ENCODE measurements around the gene HAUS6. TPM values are rescaled to one million over a fixed set of nuclear protein-coding genes. Genes with fewer than 3 reads are reported as not detected.

The HAUS6 gene
- total and polyA plus RNA-seq, 12 donors = 4.0 to 16.3 (median 12.6) TPM

- TF ChIP-seq CTCF (IDR thresholded peaks at IDR 0.05) (no peak), POLR2A (IDR thresholded peaks at IDR 0.05) (no peak)
- intact Hi-C loops (cut with DNase I) = no loop called here
- DNase-seq = no peak
- Histone ChIP-seq H3K4me1 (replicated peaks in 1 of 2) (no peaks in the 10 kb centered on the region), H3K27ac (no peak overlapping the region), H3K4me3 (no peak overlapping the region), H3K27me3 (no peaks in the 10 kb centered on the region), H3K9me3 (replicated peaks in 1 of 3) (no peaks in the 10 kb centered on the region), H3K36me3 (replicated peaks in 1 of 2) (no peaks in the 10 kb centered on the region)
- 84 to 95% (median 87%) methylated on average over 1 of the region's 1 CpG for WGBS, 4 donors
These were observed 35.4 kb upstream of the HAUS6 start for GRCh38 chr9:19138084-19138483.

GRCh38 chr9:19137282-19137681 lies 34.6 kb upstream of the HAUS6 start:
- Histone ChIP-seq H3K4me1 (replicated peaks in 1 of 2) (no peaks in the 10 kb centered on the region), H3K36me3 (replicated peaks in 1 of 2) (no peaks in the 10 kb centered on the region), H3K27me3 (no peaks in the 10 kb centered on the region), H3K27ac (no peak overlapping the region), H3K9me3 (replicated peaks in 1 of 3) (no peaks in the 10 kb centered on the region), H3K4me3 (no peak overlapping the region)
- TF ChIP-seq POLR2A (IDR thresholded peaks at IDR 0.05) = no peak
- no peak for TF ChIP-seq CTCF (IDR thresholded peaks at IDR 0.05)
- intact Hi-C loops (cut with DNase I) = no loop called here
- WGBS, 4 donors = 83 to 95% (median 90%) methylated on average over 1 of the region's 1 CpG
- no peak for DNase-seq

GRCh38 chr9:19136129-19136528 lies 33.4 kb upstream of the HAUS6 start:
- Histone ChIP-seq H3K27ac (no peak overlapping the region), H3K4me3 (no peak overlapping the region), H3K27me3 (no peaks in the 10 kb centered on the region), H3K36me3 (replicated peaks in 1 of 2) (no peaks in the 10 kb centered on the region), H3K9me3 (replicated peaks in 1 of 3) (no peaks in the 10 kb centered on the region), H3K4me1 (replicated peaks in 1 of 2) (no peaks in the 10 kb centered on the region)
- no peak for TF ChIP-seq POLR2A (IDR thresholded peaks at IDR 0.05)
- no peak for TF ChIP-seq CTCF (IDR thresholded peaks at IDR 0.05)
- WGBS, 4 donors = 67 to 83% (median 75%) methylated on average over 3 of the region's 3 CpGs
- DNase-seq = no peak
- intact Hi-C loops (cut with DNase I) = no loop called here

- Histone ChIP-seq H3K4me3 (no peak overlapping the region), H3K27me3 (no peaks in the 10 kb centered on the region), H3K9me3 (replicated peaks in 1 of 3) (no peaks in the 10 kb centered on the region), H3K4me1 (replicated peaks in 1 of 2) (peaks cover 9 to 12% of the 10 kb centered on the region in 2 donors), H3K27ac (no peak overlapping the region), H3K36me3 (replicated peaks in 1 of 2) (no peaks in the 10 kb centered on the region)
- 82 to 97% (median 89%) methylated on average over 6 of the region's 6 CpGs for WGBS, 4 donors
- TF ChIP-seq POLR2A (IDR thresholded peaks at IDR 0.05) (no peak), CTCF (IDR thresholded peaks at IDR 0.05) (no peak)
- intact Hi-C loops (cut with DNase I) = no loop called here
- no peak for DNase-seq
These were observed 31.0 kb upstream of the HAUS6 start for GRCh38 chr9:19133549-19134345.
